Duodenal mucosa (tissue), 2 donors: ENCODE data around the gene BPIFB2.

ENCODE experiments used
- H3K27ac ChIP-seq: one replicate; pipeline ENCODE4 v1.7.0; 2013; ENCODE audit warnings: low read depth, low read length
- H3K27me3 ChIP-seq, 2 donors: one replicate each; pipeline ENCODE4 v1.7.0; 2013; ENCODE audit warnings: low read length in 2 of 2, control low read depth in 1 of 2; ENCODE audit not compliant: insufficient read depth in 2 of 2, control insufficient read depth in 1 of 2
- H3K36me3 ChIP-seq, 2 donors: one replicate each; pipeline ENCODE4 v1.7.0; 2013; ENCODE audit warnings: low read length in 2 of 2, control low read depth in 1 of 2; ENCODE audit not compliant: insufficient read depth in 2 of 2, control insufficient read depth in 1 of 2
- H3K4me1 ChIP-seq, 2 donors: one replicate each; pipeline ENCODE4 v1.7.0; 2013; ENCODE audit warnings: low read length in 2 of 2, control low read depth in 1 of 2; ENCODE audit not compliant: insufficient read depth in 2 of 2, control insufficient read depth in 1 of 2
- H3K4me3 ChIP-seq, 2 donors: one replicate each; pipeline ENCODE4 v1.7.0; 2013; ENCODE audit warnings: low read length in 2 of 2, low read depth in 1 of 2
- H3K9ac ChIP-seq, 2 donors: one replicate each; pipeline ENCODE4 v1.7.0; 2013; ENCODE audit warnings: low read length in 2 of 2, low read depth in 1 of 2
- H3K9me3 ChIP-seq, 2 donors: one replicate each; pipeline ENCODE4 v1.7.0; 2013; ENCODE audit warnings: low read length in 2 of 2, control low read depth in 1 of 2; ENCODE audit not compliant: control insufficient read depth in 1 of 2

BPIFB2 gene

GRCh38 chr20:33016581-33017109 lies 9.1 kb downstream of the BPIFB2 start:
- Histone ChIP-seq H3K36me3 (no peaks in the 10 kb centered on the region), H3K9ac (no peak overlapping the region), H3K27me3 (no peaks in the 10 kb centered on the region), H3K27ac (no peak overlapping the region), H3K4me1 (no peaks in the 10 kb centered on the region), H3K4me3 (no peak overlapping the region), H3K9me3 (no peaks in the 10 kb centered on the region)

- H3K27ac ChIP-seq: no peak overlapping the region
- no peak overlapping the region for H3K9ac ChIP-seq
- H3K9me3 ChIP-seq: no peaks in the 10 kb centered on the region
- H3K27me3 ChIP-seq: no peaks in the 10 kb centered on the region
- no peaks in the 10 kb centered on the region for H3K36me3 ChIP-seq
- no peaks in the 10 kb centered on the region for H3K4me1 ChIP-seq
- no peak overlapping the region for H3K4me3 ChIP-seq
These were observed 10.0 kb downstream of the BPIFB2 start for GRCh38 chr20:33017542-33017941.

GRCh38 chr20:33018169-33018931 lies 10.8 kb downstream of the BPIFB2 start:
- Histone ChIP-seq H3K4me1 (no peaks in the 10 kb centered on the region), H3K4me3 (no peak overlapping the region), H3K36me3 (no peaks in the 10 kb centered on the region), H3K27ac (no peak overlapping the region), H3K27me3 (no peaks in the 10 kb centered on the region), H3K9ac (no peak overlapping the region), H3K9me3 (no peaks in the 10 kb centered on the region)

- Histone ChIP-seq H3K4me3 (no peak overlapping the region), H3K27ac (no peak overlapping the region), H3K27me3 (no peaks in the 10 kb centered on the region), H3K9ac (no peak overlapping the region), H3K4me1 (no peaks in the 10 kb centered on the region), H3K9me3 (no peaks in the 10 kb centered on the region), H3K36me3 (no peaks in the 10 kb centered on the region)
These were observed 12.2 kb downstream of the BPIFB2 start for GRCh38 chr20:33019465-33020277.

- no peaks in the 10 kb centered on the region for H3K4me1 ChIP-seq
- no peaks in the 10 kb centered on the region for H3K9me3 ChIP-seq
- H3K36me3 ChIP-seq: no peaks in the 10 kb centered on the region
- H3K4me3 ChIP-seq: no peak overlapping the region
- no peaks in the 10 kb centered on the region for H3K27me3 ChIP-seq
- H3K9ac ChIP-seq: no peak overlapping the region
- no peak overlapping the region for H3K27ac ChIP-seq
These were observed 13.0 kb downstream of the BPIFB2 start for GRCh38 chr20:33020278-33021161.

GRCh38 chr20:33021879-33022278 lies 14.4 kb downstream of the BPIFB2 start:
- no peak overlapping the region for H3K27ac ChIP-seq
- no peak overlapping the region for H3K9ac ChIP-seq
- no peaks in the 10 kb centered on the region for H3K9me3 ChIP-seq
- no peaks in the 10 kb centered on the region for H3K36me3 ChIP-seq
- H3K4me1 ChIP-seq: no peaks in the 10 kb centered on the region
- no peak overlapping the region for H3K4me3 ChIP-seq
- no peaks in the 10 kb centered on the region for H3K27me3 ChIP-seq

- H3K9ac ChIP-seq: no peak overlapping the region
- H3K36me3 ChIP-seq: no peaks in the 10 kb centered on the region
- H3K27ac ChIP-seq: no peak overlapping the region
- H3K27me3 ChIP-seq: no peaks in the 10 kb centered on the region
- H3K4me3 ChIP-seq: no peak overlapping the region
- H3K4me1 ChIP-seq: no peaks in the 10 kb centered on the region
- no peaks in the 10 kb centered on the region for H3K9me3 ChIP-seq
These were observed 14.8 kb downstream of the BPIFB2 start for GRCh38 chr20:33022289-33022688.

- Histone ChIP-seq H3K36me3 (no peaks in the 10 kb centered on the region), H3K9me3 (no peaks in the 10 kb centered on the region), H3K27me3 (no peaks in the 10 kb centered on the region), H3K9ac (no peak overlapping the region), H3K4me3 (no peak overlapping the region), H3K27ac (no peak overlapping the region), H3K4me1 (no peaks in the 10 kb centered on the region)
These were observed 15.4 kb downstream of the BPIFB2 start for GRCh38 chr20:33022694-33023438.

- no peaks in the 10 kb centered on the region for H3K27me3 ChIP-seq
- no peaks in the 10 kb centered on the region for H3K36me3 ChIP-seq
- no peaks in the 10 kb centered on the region for H3K4me1 ChIP-seq
- H3K27ac ChIP-seq: no peak overlapping the region
- no peak overlapping the region for H3K9ac ChIP-seq
- H3K9me3 ChIP-seq: no peaks in the 10 kb centered on the region
- H3K4me3 ChIP-seq: no peak overlapping the region
These were observed 16.1 kb downstream of the BPIFB2 start for GRCh38 chr20:33023439-33024242.
